HG03175 (cell line): ENCODE data around the gene CDC14A.
"Not testable (repeated sequence)": the region's sequence is repeated elsewhere in the genome, so short reads cannot be mapped to it uniquely, and the experiment has no call there.

Experiments
- ATAC-seq: cut with Tn5 transposase; IDR thresholded peaks from one replicate; pipeline ENCODE4 v1.9.1; 2021; ENCODE audit warnings: mild to moderate bottlenecking, moderate library complexity; ENCODE audit not compliant: unreplicated experiment

Gene CDC14A, protein sequence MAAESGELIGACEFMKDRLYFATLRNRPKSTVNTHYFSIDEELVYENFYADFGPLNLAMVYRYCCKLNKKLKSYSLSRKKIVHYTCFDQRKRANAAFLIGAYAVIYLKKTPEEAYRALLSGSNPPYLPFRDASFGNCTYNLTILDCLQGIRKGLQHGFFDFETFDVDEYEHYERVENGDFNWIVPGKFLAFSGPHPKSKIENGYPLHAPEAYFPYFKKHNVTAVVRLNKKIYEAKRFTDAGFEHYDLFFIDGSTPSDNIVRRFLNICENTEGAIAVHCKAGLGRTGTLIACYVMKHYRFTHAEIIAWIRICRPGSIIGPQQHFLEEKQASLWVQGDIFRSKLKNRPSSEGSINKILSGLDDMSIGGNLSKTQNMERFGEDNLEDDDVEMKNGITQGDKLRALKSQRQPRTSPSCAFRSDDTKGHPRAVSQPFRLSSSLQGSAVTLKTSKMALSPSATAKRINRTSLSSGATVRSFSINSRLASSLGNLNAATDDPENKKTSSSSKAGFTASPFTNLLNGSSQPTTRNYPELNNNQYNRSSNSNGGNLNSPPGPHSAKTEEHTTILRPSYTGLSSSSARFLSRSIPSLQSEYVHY

GRCh38 chr1:100352267-100353070 lies at the start of gene CDC14A:
CDC14A (plus strand) TSS chr1:100352506; CDS start chr1:100352955, 449 bp downstream.
- ATAC-seq: peak; percentile 63

DNA sequence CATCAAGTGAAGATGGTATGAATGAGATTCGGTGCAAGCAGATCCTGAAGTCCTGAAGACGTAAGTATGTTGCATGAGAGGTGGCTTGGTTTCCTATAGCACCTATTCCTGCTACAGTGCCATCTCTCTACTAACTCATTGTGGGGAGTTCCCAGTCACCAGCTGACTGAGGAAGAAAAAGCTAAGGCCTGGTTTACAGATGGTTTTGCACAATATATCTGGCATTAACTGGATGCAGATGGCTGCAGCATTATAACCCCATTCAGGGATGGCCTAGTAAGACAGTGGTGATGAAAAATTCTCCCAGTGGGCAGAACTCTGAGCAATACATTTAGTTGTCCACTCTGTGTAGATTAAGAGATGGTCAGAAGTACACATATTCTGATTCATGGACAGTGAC lies 49.6 kb upstream of the CDC14A start:
- no peak for ATAC-seq

DNA sequence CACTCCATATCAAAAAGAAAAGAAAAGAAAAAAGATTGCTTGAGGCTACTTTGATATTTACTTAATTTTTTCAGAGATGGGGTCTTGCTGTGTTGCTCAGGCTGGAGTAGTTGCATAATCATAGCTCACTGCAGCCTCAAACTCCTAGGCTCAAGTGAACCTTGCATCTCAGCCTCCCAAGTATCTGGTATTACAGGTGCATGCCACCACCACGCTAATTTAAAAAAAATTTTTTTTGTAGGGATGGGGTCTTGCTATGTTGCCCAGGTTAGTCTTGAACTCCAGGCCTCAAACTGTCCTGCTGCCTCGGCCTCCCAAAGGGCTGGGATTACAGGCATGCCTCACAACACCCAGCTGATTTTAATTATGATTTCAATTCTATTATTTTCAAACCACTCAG lies 48.1 kb upstream of the CDC14A start:
- ATAC-seq: no peak

DNA sequence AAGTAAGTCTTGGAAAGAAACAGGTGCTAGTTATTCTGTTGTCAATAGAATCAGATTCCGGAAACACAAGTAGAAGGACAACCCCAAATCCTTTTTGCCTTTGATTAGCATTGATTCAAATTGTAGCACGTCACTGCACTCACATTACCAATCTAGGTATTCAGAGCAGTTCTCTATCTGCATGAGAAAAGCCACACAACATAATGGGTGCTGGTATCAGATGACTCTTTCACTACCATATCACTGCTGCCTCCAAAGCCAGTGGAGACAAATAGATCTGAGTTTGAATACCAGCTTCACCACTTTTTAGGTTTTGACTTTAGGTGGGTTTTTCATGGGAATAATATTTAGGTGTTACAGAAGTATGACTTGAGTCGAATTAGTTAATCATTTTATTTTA lies 47.4 kb upstream of the CDC14A start:
- no peak for ATAC-seq

GRCh38 chr1:100305954-100306353 lies 46.4 kb upstream of the CDC14A start:
- no peak for ATAC-seq

DNA sequence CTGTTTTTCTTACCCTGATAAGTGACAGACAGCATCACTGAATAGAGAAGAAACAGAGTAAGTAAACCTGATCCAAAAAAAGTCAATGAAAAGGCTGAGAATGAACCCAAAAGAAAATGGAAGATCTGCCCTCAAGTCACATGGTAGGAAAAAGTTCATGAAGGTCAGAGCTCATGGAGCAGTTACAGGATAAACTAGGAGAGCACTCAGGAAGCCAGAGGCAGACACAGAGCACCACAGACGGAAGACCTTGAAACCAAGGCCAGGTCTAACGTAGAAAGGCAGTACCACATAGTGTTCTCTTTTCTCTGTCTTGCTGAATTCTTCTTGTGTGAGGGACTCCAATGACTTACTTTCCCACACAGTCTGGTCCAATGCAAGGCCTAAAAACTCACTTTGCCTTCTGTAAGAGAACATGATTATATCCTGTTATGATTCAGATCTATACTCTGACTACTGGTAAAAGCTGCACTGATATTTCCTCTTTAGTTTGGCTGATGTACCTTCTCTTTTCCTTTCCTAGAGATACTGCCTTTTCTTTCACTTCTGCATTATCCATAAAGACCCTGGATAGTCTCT lies 45.5 kb upstream of the CDC14A start:
- ATAC-seq: no peak

DNA sequence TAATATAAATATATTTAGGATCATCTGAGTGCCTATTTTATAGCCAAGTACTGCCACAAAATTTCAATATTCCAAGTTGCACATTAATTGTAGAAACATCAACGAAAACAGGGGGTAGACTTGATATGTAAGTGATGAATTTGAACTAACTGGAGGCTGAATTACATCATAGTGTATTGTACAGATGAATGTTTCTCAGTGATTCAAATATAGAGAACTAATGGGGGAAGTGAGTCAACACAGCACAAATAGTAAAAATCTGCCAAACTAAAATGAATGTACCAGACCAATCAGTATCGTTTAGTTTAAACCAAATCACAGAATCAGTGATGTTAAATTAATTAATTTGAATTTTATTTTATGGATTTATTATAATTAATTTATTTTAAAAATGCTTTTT lies 43.5 kb upstream of the CDC14A start:
- no peak for ATAC-seq

DNA sequence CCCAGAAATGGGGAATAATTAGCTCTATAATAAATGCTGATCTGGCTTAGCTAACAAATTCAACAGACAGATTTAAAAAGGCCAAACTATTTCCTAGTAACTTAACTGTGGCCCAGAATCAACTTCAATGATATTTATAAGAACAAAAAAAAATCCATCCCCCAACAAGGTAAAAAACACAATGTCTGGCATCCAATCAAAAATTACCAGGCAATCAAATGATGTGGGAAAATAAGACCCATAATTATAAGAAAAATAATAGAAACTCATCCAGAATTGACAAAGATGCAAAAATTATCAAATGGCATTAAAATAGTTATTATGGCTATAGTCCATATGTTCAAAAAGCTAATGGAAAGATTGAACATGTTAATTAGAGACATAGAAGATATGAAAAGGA lies 42.4 kb upstream of the CDC14A start:
- no peak for ATAC-seq

- no peak for ATAC-seq
Measured at GRCh38 chr1:100313382-100313781, 38.9 kb upstream of the CDC14A start.

GRCh38 chr1:100316622-100317021 lies 35.7 kb upstream of the CDC14A start:
- no peak for ATAC-seq

DNA sequence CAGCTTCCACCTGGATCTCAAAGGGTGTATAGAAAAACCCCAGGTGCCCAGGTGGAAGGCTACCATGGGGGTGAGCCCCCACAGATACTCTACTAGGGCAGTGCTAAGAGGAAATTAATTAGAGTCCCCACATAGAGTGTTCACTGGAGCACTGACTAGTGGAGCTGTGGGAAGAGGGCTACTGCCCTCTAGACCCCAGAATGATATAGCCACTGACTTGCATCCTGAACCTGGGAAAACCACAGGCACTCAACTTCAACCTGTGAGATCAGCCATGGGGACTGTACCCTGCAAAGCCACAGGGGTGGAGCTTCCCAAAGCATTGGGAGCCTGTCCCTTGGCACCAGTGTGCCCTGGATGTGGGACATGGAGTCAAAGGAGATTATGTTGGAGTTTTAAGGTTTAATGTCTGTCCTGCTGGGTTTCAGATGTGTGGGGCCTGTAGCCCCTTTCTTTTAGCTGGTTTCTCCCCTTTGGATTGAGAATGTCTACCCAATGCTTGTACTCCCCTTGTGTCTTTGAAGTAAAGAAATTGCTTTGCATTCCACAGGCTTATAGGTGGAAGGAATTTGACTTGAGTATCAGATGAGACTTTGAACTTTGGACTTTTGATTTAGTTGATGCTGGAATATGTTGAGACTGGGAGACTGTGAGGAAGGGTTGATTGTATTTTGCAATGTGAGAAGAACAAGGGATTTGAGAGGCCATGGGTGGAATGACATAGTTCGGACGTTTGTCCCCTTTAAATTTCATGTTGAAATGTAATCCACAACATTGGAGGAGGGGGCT lies 31.8 kb upstream of the CDC14A start:
- no peak for ATAC-seq

DNA sequence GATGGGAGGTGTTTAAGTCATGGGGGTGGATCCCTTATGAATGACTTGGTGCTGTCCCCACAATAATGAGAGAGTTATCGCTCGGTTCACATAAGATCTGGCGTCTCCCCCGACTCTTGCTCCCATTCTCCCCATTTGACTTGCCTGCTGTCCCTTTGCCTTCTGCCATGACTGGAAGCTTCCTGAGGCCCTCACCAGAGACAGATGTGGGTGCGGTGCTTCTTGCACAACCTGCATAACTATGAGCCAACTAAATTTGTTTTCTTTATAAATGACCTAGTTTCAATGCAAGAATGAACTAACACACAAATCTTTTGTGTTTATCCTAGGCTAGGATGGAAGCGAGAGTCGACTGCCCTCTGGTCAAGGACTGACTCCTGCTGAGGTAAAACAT lies 31.2 kb upstream of the CDC14A start:
- ATAC-seq: no peak

- no peak for ATAC-seq
Measured at GRCh38 chr1:100321506-100321905, 30.8 kb upstream of the CDC14A start.

DNA sequence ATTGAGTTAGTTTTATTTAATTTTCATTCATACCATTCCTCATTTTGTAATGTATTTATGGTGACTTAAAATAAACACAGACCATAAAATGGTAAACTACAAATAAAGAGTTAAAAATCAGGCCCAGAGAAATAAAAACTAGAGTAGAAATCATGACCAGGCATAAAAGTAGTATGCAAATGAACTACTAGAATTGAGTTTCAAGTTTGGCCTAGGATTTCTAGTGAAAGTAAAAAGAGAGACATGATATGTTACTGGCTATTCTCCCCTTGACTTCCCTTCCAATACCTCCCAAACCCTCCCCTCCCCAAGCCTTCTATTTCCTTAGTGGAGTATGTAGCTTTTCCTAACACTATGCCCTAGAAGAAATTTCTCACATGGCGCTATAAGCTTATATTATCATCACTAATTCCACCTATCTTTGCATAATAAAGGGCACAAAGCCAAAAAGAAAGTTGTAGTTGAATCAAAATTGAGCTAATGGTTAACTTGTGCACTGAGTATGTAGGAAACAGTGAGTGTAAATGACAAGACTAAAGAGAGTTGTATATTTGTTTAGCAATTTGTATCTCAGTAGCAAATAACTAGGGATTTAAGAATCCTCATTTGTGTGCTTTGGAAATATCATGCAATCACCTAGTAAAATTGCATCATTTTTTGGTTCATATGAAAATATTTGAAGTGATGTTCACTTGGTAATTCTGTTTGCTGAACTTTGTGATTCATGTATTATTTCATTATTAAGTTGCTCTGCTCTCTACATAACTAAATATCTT lies 29.7 kb upstream of the CDC14A start:
- ATAC-seq: peak; percentile 81

DNA sequence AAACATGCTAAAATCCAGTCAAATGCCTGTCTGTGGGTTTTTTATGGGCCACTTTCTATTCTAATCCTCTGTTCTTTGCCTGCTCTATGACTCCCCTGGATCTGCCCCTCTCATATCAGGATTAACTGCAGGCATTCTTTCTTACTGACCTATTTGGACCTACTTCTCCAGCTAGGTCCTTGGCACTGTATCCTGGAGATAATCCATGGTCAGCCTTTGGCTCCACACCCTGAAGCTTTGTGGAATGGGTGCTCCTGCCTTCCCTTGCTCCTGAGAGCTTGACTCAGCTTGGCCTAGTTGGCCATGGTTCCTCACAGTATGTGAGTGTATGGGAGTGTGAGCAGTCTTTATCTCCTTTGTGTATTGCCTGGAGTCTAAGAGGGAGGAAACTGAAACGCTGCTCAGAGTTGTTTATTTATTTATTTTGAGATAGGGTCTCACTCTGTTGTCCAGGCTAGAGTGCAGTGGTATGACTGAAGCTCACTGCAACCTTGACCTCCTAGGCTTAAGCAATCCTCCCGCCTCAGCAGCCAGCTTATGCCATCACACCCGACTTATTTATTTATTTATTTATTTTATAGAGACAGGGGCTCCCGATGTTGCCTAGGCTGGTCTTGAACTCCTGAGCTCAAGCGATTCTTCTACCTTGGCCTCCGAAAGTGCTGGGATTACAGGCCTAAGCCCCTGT lies 28.7 kb upstream of the CDC14A start:
- ATAC-seq: no peak

- ATAC-seq: no peak
Measured at GRCh38 chr1:100325415-100326324, 26.6 kb upstream of the CDC14A start.

GRCh38 chr1:100326325-100326670 lies 26.0 kb upstream of the CDC14A start:
- not testable (repeated sequence) for ATAC-seq

DNA sequence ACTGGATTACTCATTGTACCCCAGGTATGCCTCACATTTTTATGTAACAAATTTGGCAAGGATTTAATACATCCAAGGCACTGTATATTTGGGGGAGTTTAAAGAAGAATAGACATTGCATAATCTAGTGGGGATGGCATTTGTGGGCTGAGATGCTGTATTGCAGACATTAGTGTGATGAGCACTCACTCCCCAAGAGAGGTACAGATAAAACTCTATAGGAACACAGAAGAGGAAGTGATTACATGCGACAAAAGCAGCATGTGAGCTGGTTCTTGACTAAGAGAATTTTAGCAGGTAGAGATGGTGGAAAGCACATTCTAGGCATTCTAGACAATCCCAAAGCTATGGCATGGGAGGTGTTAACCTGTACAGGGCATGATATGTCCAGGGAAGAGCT lies 24.2 kb upstream of the CDC14A start:
- ATAC-seq: no peak
